NK-92 (cell line): Measurements from ENCODE around the gene WDR93.
"Not testable (repeated sequence)": the region's sequence is repeated elsewhere in the genome, so short reads cannot be mapped to it uniquely, and the experiment has no call there.

Source experiments
- DNase-seq: peaks from one replicate; lab custom pipeline; 2025; ENCODE audit not compliant: unreplicated experiment; lab: John Stamatoyannopoulos, UW

WDR93 gene

GRCh38 chr15:89767411-89767915 is 76.9 kb downstream of the WDR93 start:
- no peak for DNase-seq

- DNase-seq = no peak
These were observed 77.5 kb downstream of the WDR93 start for GRCh38 chr15:89768071-89768500.

- no peak for DNase-seq
These were observed 78.8 kb downstream of the WDR93 start for GRCh38 chr15:89769366-89769765.

- no peak for DNase-seq
These were observed 79.4 kb downstream of the WDR93 start for GRCh38 chr15:89770041-89770440.

GRCh38 chr15:89772932-89773583 is 82.4 kb downstream of the WDR93 start:
- no peak for DNase-seq

- no peak for DNase-seq
These were observed 83.9 kb downstream of the WDR93 start for GRCh38 chr15:89774492-89774891.

- no peak for DNase-seq
These were observed 85.2 kb downstream of the WDR93 start for GRCh38 chr15:89775815-89776214.

- no peak for DNase-seq
These were observed 85.9 kb downstream of the WDR93 start, which contains the start of gene MESP2 for GRCh38 chr15:89776274-89777072. TSS of gene MESP2 (plus strand) at chr15:89776332. CDS start at chr15:89776358, 26 bp downstream.

- no peak for DNase-seq
These were observed 86.6 kb downstream of the WDR93 start for GRCh38 chr15:89777073-89777751.

- no peak for DNase-seq
These were observed 87.3 kb downstream of the WDR93 start for GRCh38 chr15:89777782-89778380.

- no peak for DNase-seq
These were observed 88.2 kb downstream of the WDR93 start for GRCh38 chr15:89778861-89779260.

- no peak for DNase-seq
These were observed 90.0 kb downstream of the WDR93 start for GRCh38 chr15:89780601-89781000.

GRCh38 chr15:89781055-89781454 is 90.4 kb downstream of the WDR93 start:
- DNase-seq = no peak

- DNase-seq = no peak
These were observed 91.4 kb downstream of the WDR93 start for GRCh38 chr15:89781891-89782618.

- not testable (repeated sequence) for DNase-seq
These were observed 92.0 kb downstream of the WDR93 start for GRCh38 chr15:89782619-89782950.

- DNase-seq = no peak
These were observed 92.7 kb downstream of the WDR93 start for GRCh38 chr15:89783111-89783860.

- no peak for DNase-seq
These were observed 93.5 kb downstream of the WDR93 start for GRCh38 chr15:89783861-89784685.

GRCh38 chr15:89784686-89784960 is 94.0 kb downstream of the WDR93 start:
- DNase-seq = no peak

- no peak for DNase-seq
These were observed 94.6 kb downstream of the WDR93 start for GRCh38 chr15:89785064-89785773.
